HepG2 (cell line): ENCODE results near the gene VSIG10L2. TPM values are rescaled to one million over a fixed set of nuclear protein-coding genes. Genes with fewer than 3 reads are reported as not detected.

Source experiments
- CBX2 ChIP-seq, 2 experiments: fragments of 200-600 bp in 1 of 2; sonication (generic); formaldehyde crosslinking in 1 of 2; IDR thresholded peaks; 2 replicates each; pipeline versions ENCODE4 v1.7.0 to v1.8.1; 2018 to 2022; ENCODE audit warnings: low read depth in 2 of 2, low read length in 1 of 2, mild to moderate bottlenecking in 1 of 2, missing genetic modification reagents in 1 of 2
- HES4 ChIP-seq: sonication (generic); formaldehyde crosslinking; IDR thresholded peaks from 2 replicates; pipeline ENCODE4 v1.9.0; 2021; ENCODE audit warnings: mild to moderate bottlenecking, missing genetic modification reagents, borderline replicate concordance
- MAZ ChIP-seq, 2 experiments: sonication (generic) in 1 of 2; formaldehyde crosslinking in 1 of 2; IDR thresholded peaks; 2 replicates each; pipeline versions ENCODE4 v1.5.0 to v1.6.1; 2012 to 2020; ENCODE audit warnings: low read depth in 2 of 2, mild to moderate bottlenecking in 2 of 2, borderline replicate concordance in 1 of 2, improper control_type of control experiment in 1 of 2, low read length in 1 of 2, missing genetic modification reagents in 1 of 2, moderate library complexity in 1 of 2
- MEIS2 ChIP-seq: sonication (generic); formaldehyde crosslinking; IDR thresholded peaks from 2 replicates; pipeline ENCODE4 v1.9.0; 2021; ENCODE audit warnings: mild to moderate bottlenecking, missing genetic modification reagents
- MIER3 ChIP-seq: IDR thresholded peaks from 2 replicates; pipeline ENCODE4 v1.6.1; 2016; ENCODE audit warnings: missing compliant biosample characterization, borderline replicate concordance
- NFKBIZ ChIP-seq: IDR thresholded peaks from 2 replicates; pipeline ENCODE4 v1.6.1; 2018; ENCODE audit warnings: missing genetic modification reagents, missing compliant biosample characterization
- RBFOX2 ChIP-seq: fragments of 200-400 bp; formaldehyde crosslinking; IDR thresholded peaks from 2 replicates; pipeline ENCODE4 v1.6.1; 2017; ENCODE audit warnings: low read depth, mild to moderate bottlenecking, low read length
- SMAD9 ChIP-seq: sonication (generic); formaldehyde crosslinking; IDR thresholded peaks from 2 replicates; pipeline ENCODE4 v1.5.1; 2020; ENCODE audit warnings: mild to moderate bottlenecking, missing genetic modification reagents
- SNAPC2 ChIP-seq: sonication (generic); formaldehyde crosslinking; IDR thresholded peaks from 2 replicates; pipeline ENCODE4 v1.8.1; 2022; ENCODE audit warnings: mild to moderate bottlenecking, missing genetic modification reagents
- SP2 ChIP-seq: sonication (generic); formaldehyde crosslinking; IDR thresholded peaks from 2 replicates; pipeline ENCODE4 v1.5.1; 2020; ENCODE audit warnings: mild to moderate bottlenecking, missing genetic modification reagents
- SRF ChIP-seq: IDR thresholded peaks from 2 replicates; pipeline ENCODE4 v1.6.1; 2011; ENCODE audit warnings: mild to moderate bottlenecking, low read depth, low read length, moderate library complexity
- SYNCRIP ChIP-seq: fragments of 200-400 bp; formaldehyde crosslinking; IDR thresholded peaks from 2 replicates; pipeline ENCODE4 v1.6.1; 2018; ENCODE audit warnings: mild to moderate bottlenecking, low read depth, low read length; ENCODE audit not compliant: insufficient read depth
- ZNF3 ChIP-seq: IDR thresholded peaks from 2 replicates; pipeline ENCODE4 v1.7.0; 2017; ENCODE audit warnings: inconsistent platforms
- ZNF333 ChIP-seq: sonication (generic); formaldehyde crosslinking; IDR thresholded peaks from 2 replicates; pipeline ENCODE4 v1.4.0; 2020; ENCODE audit warnings: mild to moderate bottlenecking, missing genetic modification reagents, borderline replicate concordance
- ZNF33A ChIP-seq: sonication (generic); formaldehyde crosslinking; IDR thresholded peaks from 2 replicates; pipeline ENCODE4 v1.5.1; 2020; ENCODE audit warnings: missing genetic modification reagents, mild to moderate bottlenecking, moderate library complexity, borderline replicate concordance
- polyA plus RNA-seq, 8 experiments: library from polyadenylated mRNA; depleted of rRNA in 3 of 8; stranded (reverse) in 7 of 8; unstranded in 1 of 8; fragments of >200 nt; fragmentation: Illumina TruSeq in 4 of 8; extraction: Trizol in 4 of 8; gene quantifications; 2 replicates each; pipeline versions ENCODE4 v1.2.1 to v1.2.3, GENCODE V29; 2011 to 2016; ENCODE audit warnings: low read depth in 4 of 8, missing spikeins in 1 of 8, mixed read lengths in 1 of 8; ENCODE audit not compliant: insufficient read depth in 1 of 8
- total RNA-seq, 5 experiments: library from RNA; depleted of rRNA; stranded (reverse); fragments of >200 nt; fragmentation: Illumina TruSeq; extraction: Trizol; gene quantifications; 2 replicates each; pipeline ENCODE4 v1.2.3, GENCODE V29; 2016; ENCODE audit warnings: low read depth in 1 of 5
- TF ChIP-seq, protein P1 (sequence below): sonication (generic); formaldehyde crosslinking; IDR thresholded peaks from 2 replicates; pipeline ENCODE4 v1.5.0; 2020; ENCODE audit warnings: mild to moderate bottlenecking, missing genetic modification reagents
- TF ChIP-seq, protein P2 (sequence below): sonication (generic); formaldehyde crosslinking; IDR thresholded peaks from 2 replicates; pipeline ENCODE4 v1.4.0; 2020; ENCODE audit warnings: mild to moderate bottlenecking, missing genetic modification reagents

The VSIG10L2 gene
- total and polyA plus RNA-seq, 2 of the 13 experiments (the other 11 are each of a cell fraction or from before 2014, with no cell fraction given), result 0.21 TPM; not detected in 1

DNA sequence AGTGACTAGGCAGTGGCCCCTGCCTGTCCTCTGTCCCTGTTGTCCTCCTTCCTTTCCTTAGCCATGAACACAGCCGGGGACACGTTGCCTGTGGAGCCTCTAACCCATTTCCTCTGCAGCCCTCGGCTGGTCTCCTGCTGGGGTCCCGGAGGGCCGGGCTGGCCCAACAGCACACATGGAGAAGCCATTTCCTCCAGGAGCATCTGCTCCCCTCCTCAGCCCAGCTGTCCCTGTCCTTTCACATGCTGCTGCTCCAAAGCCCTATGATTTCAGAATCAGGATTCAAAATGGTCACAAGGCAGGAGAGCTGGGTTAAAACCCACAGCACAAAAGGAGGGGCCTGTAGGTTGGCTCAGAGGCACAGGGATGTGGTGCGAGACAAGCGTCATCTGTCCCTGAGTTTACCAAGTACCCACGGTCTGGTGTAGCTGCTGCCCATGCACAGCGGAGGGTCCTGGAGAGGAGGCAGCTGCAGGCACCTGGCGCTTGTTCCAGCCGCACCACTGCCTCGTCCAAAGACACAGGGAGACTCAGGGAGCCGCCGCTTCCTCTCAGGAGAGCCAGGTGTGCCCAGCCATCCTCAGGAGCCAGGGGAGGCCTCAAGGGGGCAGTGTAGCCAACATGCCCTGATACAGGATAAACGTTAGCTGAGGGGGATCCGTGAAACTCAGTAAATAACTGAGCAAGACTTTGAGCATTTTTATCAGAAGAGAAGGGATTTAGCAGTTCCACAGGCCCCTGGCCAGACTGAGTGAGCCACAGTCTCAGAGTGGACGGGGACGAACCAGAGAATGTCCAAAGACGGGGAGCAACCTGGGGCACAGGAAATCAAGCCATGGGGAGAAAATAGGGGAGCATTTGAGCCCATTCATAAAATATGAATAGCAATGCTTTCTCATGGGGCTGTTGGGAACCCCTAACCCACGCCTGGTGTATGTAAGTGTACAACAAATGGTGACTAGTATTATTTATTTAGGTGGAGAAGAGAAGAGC lies 3.9 kb upstream of the VSIG10L2 start (continued):
- TF ChIP-seq SMAD9 (no peak), MEIS2 (CRISPR knock-in tag) (no peak), SRF (no peak), SYNCRIP (no peak), NFKBIZ (CRISPR knock-in tag) (no peak), RBFOX2 (no peak), MIER3 (CRISPR knock-in tag) (no peak), ZNF3 (CRISPR knock-in tag) (no peak), HES4 (CRISPR knock-in tag) (no peak), ZNF333 (CRISPR knock-in tag) (no peak), CBX2 (IDR thresholded peaks at IDR 0.05; ENCODE audit: low read depth, low read length) (no peak), CBX2 (CRISPR knock-in tag; IDR thresholded peaks at IDR 0.05; ENCODE audit: low read depth) (no peak), SNAPC2 (CRISPR knock-in tag) (no peak), SP2 (CRISPR knock-in tag) (no peak), ZNF33A (no peak), MAZ (IDR thresholded peaks at IDR 0.05; ENCODE audit: borderline replicate concordance, low read depth, low read length) (no peak), MAZ (CRISPR knock-in tag; IDR thresholded peaks at IDR 0.05; ENCODE audit: low read depth) (0 out of 2 replicates have a peak, but pooled peaks have one; percentile 43)
- TF ChIP-seq, protein P1, sequence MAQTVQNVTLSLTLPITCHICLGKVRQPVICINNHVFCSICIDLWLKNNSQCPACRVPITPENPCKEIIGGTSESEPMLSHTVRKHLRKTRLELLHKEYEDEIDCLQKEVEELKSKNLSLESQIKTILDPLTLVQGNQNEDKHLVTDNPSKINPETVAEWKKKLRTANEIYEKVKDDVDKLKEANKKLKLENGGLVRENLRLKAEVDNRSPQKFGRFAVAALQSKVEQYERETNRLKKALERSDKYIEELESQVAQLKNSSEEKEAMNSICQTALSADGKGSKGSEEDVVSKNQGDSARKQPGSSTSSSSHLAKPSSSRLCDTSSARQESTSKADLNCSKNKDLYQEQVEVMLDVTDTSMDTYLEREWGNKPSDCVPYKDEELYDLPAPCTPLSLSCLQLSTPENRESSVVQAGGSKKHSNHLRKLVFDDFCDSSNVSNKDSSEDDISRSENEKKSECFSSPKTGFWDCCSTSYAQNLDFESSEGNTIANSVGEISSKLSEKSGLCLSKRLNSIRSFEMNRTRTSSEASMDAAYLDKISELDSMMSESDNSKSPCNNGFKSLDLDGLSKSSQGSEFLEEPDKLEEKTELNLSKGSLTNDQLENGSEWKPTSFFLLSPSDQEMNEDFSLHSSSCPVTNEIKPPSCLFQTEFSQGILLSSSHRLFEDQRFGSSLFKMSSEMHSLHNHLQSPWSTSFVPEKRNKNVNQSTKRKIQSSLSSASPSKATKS (CRISPR knock-in tag), result no peak
- TF ChIP-seq, protein P2, sequence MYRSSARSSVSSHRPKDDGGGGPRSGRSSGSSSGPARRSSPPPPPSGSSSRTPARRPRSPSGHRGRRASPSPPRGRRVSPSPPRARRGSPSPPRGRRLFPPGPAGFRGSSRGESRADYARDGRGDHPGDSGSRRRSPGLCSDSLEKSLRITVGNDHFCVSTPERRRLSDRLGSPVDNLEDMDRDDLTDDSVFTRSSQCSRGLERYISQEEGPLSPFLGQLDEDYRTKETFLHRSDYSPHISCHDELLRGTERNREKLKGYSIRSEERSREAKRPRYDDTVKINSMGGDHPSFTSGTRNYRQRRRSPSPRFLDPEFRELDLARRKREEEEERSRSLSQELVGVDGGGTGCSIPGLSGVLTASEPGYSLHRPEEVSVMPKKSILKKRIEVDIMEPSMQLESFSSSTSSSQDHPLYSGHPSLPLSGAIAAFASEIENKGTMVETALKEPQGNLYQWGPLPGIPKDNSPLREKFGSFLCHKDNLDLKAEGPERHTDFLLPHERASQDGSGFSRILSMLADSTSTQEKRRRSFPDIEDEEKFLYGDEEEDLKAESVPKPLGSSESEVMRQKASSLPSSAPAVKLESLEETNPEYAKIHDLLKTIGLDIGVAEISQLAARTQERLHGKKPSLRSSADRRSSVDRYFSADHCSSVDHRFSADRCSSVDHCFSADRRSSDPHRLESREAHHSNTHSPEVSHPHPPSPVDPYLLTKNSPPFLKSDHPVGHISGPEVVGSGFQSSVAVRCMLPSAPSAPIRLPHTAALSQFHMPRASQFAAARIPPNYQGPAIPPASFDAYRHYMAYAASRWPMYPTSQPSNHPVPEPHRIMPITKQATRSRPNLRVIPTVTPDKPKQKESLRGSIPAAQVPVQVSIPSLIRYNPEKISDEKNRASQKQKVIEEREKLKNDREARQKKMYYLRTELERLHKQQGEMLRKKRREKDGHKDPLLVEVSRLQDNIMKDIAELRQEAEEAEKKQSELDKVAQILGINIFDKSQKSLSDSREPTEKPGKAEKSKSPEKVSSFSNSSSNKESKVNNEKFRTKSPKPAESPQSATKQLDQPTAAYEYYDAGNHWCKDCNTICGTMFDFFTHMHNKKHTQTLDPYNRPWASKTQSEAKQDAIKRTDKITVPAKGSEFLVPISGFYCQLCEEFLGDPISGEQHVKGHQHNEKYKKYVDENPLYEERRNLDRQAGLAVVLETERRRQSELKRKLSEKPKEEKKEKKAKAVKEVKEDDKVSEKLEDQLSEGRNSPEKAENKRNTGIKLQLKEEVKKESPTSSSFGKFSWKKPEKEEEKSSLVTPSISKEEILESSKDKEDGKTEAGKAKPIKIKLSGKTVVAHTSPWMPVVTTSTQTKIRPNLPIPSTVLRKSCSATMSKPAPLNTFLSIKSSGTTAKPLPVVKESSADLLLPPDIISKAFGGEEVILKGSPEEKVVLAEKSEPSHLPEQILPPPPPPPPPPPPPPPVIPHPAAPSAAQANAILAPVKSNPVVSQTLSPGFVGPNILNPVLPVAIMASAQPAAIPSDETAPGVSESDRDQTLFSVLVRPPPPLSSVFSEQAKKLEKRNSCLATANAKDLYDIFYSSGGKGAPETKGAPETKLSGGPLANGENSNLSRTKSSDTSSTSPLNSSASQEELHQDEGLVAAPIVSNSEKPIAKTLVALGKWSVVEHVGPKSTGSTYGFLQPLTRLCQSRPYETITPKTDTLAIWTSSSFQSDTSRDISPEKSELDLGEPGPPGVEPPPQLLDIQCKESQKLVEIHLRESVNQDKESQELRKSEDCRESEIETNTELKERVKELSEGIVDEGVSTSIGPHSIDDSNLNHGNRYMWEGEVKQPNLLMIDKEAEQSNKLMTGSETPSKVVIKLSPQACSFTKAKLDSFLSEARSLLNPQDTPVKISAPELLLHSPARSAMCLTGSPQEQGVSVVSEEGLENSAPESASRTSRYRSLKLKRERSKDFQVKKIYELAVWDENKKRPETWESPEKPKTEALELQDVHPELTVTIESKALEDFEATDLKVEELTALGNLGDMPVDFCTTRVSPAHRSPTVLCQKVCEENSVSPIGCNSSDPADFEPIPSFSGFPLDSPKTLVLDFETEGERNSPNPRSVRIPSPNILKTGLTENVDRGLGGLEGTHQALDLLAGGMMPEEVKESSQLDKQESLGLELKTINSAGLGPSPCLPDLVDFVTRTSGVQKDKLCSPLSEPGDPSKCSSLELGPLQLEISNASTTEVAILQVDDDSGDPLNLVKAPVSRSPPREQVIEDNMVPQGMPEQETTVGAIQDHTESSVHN (CRISPR knock-in tag), result no peak
